GM18861 (cell line): ENCODE results near the gene S100A5.
"Not testable (repeated sequence)": the region's sequence is repeated elsewhere in the genome, so short reads cannot be mapped to it uniquely, and the experiment has no call there.

ENCODE experiments used
- ATAC-seq: cut with Tn5 transposase; IDR thresholded peaks from one replicate; pipeline ENCODE4 v1.9.1; 2021; ENCODE audit not compliant: unreplicated experiment

The S100A5 gene

DNA sequence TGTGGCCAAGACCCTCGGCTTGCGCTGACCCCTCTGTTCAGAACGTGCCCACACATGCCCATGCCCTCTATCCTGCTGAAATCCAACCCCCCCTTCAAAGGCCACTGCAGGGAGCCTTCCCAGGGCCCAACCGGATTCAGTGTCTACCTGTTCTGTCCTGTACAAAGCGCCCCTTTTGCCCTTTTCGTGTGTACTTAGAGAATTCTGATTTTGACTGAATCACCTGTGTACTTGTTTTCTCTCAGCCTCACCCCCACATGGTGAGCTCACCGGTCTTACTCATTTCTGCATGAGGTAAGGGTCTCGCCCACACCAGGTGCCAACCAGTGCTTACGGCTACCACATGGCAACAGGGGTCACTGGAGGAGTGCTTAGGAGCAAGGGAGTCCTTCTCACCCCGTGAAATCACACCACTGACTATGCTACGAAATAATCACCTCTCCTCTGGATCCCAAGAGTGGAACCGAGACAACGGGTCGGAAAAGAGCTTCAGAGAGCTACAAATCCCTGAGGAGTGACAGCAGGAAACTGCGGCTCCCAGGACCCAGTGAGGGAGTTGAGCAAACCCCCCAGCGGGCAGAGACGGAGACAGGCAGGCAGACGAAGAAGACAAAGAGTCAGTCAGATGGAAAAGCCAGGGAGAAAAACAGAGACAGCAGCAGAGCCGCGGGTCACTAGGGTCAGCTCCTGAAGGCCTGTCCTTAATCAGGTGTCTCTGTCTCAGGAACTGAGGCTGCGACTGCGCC is 27.1 kb upstream of the S100A5 start:
- no peak for ATAC-seq

DNA sequence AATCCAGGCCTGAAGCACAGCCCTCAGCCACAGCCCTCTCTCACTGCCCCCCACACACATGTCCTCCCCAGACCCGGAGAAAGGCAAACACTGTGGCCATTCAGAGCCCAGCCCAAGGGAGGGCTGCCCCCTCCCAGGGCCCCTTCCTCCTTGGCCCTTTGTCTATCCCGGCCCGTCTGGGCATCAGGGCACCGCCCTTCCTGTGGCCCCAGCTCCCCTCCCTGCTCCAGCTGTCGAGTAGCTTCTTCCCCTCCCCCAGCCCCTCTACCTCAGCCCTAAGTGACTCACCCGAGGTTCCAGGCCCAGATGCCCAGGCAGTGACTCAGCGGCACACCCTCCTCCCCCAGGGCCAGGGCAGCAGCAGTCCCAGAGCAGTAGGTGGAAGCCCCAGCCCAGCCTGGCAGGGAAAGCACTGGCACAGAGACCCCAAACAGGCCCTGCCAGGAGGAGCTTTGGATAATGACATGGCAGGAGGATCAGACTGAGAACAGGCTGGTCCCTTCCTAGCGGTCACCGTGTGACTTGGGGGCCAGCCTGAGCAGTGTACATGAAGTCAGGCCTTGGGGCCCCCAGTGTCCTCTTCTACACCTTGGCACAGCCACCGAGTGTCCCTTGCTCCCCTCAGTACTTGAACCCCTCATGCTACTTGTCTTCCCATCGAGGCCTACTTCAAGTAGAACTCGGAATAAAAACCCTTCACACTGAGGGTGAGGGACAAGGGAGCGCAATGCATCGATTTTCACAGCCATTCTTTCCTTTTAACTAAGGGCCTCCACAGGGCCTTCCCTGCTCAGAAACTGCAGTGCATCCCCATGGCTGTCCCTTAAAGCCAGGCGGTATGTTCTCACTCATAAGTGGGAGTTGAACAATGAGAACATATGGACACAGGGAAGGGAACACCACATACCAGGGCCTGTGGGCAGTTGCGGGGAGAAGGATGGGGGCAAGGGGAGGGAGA is 26.0 kb upstream of the S100A5 start:
- no peak for ATAC-seq

DNA sequence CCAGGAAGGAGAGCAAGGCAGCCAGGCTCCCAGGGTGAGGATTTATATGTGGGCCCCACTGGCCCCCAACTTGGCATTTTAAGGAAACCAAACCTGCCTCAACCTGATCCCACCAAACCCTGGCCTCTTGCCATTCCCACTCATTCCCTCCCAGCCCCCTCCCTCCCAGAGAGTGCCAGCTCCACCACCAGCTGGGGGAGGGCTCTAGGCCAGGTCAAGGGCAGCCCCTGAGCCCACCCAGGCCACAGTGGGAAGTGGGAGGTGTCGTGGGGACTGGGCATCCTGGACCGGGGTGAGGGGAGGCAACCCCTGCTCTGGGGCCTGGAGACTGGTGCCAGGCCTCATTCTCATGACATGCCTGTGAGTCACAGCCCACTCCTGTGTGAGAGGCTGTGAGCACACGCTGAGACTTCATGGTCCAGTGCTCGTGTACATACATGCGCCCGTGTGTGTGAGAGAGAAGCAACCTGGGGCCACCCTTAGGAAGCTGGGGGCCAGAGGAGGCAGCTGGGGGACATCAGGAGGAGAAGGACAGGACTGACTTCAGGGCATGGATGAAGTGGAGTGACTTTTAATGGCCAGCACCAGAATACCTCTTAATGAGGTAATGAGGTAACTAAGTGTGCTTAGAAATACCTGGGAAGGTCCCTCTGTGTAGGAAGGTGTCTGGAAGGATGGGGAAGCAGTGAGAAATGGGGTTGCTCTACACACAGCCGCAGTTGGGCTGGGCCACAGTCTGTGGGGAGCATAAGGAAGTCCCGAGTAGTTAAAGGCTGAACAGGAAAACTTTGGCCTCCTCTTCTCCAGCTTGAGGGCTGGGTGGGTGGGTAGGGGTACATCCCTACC is 25.0 kb upstream of the S100A5 start, which contains the start of gene S100A2:
Gene S100A2 (minus strand): TSS at position 316 of the 846 bp plus-strand sequence. CDS start 1,967 bp downstream, outside the sequence.
- no peak for ATAC-seq

DNA sequence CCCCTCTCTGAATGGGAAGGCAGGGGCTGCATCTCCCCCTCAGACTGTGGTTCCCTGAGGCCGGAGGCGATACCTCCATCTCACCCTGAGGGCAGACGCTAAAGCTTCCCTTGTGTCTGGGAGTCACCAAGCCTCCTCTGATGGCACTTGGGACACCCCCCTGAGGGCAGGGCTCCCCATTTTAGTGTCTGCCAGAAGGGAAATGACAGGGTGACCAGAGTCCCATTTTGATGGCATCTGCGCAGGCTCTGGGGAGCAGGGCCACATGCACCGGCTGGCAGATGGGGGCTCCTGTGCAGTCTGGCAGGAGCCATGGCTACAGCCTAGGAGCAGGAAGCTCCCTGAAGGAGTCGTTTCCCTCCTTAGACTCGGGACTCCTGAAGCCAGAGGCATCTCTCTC is 23.3 kb upstream of the S100A5 start:
- ATAC-seq, result no peak

DNA sequence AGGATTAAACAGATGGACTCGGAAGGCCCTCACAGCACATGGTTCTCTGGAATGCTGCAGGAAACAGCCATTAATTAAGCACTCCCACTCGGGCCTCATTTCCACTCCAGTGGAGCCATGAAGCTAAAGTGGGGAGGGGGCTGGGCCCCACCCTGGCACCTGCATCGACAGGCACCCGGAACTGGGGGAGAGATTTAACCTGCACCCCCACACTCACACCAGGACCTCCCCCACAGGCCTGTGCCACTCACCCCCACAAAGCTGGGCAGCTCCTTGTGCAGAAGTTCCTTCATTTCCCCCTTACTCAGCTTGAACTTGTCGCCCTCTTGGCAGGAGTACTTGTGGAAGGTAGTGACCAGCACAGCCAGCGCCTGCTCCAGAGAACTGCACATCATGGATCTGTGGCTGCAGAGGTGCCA is 22.8 kb upstream of the S100A5 start:
- ATAC-seq, result no peak

DNA sequence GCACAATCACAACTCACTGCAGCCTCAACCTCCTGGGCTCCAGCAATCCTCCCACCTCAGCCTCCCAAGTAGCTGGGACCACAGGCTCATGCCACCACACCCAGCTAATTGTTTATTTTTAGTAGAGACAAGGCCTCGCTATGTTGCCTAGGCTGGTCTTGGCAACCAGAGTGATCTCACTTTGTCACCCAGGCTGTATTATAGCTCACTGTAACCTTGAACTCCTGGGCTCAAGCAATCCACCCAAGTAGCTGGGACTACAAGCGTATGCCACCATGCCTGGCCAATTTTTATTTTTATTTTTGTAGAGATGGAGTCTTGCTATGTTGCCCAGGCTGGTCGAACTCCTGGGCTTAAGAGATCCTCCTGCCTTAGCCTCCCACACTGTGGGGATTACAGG is 21.3 kb upstream of the S100A5 start:
- ATAC-seq, result not testable (repeated sequence)

DNA sequence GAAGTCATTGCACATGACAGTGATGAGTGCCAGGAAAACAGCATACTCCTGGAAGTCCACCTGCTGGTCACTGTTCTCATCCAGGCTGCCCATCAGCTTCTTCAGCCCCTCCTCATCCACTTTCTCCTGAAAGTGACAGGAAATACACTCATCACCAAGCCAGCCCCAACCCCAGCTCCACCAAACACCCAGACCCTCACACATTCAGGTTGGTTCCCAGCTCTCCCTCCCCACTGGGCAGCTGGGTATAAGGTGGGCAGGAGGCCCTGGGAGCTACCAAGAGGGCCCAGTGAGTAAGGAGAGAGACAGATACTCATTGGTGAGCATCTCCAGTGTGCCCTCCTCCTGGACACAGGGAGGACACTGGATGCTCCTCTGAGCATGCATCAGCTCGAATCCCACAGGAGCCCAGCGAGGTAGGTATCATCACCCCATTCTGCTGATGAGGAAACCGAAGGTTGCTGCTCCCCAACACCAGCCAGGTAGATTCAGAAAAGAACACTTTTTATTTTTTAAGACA is 20.8 kb upstream of the S100A5 start:
- no peak for ATAC-seq

DNA sequence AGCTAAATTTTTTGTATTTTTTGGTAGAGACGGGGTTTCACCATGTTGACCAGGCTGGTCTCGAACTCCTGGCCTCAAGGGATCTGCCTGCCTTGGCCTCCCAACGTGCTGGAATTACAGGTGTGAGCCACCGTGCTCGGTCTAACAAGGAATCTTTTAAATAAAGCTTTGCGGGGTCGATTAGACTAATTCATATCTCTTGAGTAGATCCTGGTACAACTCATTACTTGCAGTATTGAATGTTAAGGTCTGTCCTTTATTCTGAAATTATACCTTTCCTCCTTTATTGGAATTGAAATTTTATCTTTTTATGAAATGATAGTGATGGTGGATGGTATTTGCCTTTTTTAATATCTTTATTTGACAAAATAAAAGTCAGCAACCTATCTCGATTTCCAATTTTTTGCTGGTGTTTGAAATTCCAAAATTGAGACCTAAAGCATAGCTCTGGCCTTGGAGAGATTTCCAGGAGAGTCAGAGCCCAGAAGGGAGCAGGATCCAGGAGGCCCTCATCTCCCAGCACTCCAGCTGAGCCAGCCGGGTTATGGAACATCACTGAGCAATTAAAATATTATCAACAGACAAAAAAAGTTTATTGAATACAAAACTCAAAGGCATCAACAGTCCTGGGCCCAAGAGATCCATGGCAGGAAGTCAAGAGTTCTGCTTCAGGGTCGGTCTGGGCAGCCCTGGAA is 20.2 kb upstream of the S100A5 start:
- no peak for ATAC-seq

DNA sequence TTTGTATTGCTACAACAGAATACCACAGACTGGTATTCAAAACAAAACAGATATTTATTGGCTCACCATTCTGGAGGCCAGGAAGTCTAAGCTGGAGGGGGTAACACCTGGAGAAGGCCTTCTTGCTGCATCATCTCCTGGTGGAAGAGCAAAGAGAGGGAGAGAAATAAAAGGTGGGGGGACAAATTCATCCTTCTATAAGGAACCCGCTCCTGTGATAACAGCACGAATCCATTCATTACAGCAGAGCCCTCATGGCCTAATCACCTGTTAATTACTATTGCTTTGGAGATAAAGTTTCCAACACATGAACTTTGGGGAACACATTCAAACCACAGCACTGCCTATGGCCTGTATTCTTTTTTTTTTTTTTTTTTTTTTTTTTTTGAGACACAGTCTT is 19.5 kb upstream of the S100A5 start:
- ATAC-seq, result no peak

DNA sequence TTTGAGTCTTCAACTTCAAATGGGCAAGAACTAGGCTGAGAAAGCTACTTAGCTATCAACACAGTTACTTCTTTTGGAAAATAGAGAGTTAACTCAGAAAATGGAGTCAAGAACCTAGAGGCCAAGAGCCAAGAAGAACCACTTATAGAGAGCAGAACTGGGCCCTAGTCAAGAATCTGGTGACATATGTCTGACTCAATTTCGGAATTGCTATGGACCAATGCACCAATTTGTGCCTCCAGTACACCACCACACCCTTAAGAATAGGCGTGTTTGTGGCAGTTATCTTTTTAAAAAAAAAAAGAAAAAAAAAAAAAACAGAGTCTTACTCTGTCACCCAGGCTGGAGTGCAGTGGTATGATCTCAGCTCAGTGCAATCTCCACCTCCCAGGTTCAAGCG is 17.1 kb upstream of the S100A5 start:
- no peak for ATAC-seq

DNA sequence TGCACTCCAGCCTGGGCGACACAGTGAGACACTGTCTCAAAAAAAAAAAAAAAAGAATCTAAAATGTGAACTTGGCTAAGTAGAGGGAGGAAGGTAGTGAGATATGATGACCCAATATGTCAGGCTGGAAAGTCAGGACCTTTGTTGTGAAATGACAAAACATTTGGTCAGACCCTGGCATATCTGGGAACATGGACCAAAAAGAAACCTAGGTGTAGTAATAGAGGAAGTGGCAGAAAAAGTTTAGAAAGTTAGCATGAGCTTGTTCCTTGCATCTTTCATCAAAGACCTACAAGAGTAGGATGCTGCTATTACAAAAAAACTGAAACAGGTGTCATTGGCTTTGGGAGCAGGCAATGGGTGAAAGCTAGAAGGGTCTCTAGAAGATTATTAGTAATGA is 15.6 kb upstream of the S100A5 start:
- ATAC-seq, result no peak

DNA sequence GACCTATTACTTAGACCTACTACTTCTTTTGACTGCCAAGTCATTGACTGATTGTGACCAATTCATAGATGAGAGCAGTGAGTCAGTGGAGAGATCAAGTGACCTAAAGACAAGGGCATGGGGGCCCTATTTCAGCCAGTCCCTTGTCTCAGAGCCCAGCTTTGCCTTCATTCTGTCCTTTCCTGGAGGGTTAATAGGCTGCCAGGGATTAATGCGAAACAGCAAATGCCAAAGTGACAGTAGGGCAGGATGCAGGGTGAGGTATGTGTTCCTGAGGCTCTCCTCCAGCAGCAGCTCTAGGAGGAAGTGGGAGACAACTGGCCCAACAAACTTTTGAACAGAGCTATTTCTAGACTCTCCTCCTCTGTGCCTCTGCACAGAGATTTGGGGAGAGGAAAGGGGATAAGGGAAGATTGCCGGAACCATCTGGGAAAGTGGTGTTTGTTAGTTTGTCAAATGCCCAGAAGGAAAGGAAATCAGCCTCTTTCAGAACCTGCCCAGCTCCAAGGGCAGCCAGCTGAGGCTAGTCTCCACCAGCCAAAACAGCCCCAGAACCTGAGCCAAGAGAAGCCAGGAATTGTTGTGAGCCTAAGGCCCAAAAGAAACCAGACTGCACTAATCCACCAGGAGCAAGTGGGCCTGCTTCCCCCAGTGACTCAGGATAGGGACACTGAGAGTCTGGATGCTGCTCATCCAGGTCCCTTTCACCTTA is 13.3 kb upstream of the S100A5 start:
- no peak for ATAC-seq

DNA sequence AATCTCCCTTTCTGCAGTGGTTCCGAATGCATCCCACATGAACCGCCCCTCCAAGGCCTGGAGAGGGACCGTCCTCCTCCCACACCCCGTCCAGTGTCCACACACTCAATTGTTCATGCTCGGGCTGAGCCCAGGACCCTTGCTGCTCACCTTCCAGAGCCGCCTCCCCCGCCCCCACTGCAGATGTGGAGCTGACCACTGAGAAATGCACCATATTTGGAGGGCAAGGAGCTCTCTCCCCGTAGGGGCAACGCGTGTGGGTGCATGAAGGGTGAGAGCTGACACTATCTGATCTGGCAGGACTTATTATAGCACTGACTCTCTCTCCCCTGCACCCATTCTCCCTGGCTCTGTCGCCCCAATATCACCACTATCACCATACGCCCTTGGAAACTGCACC is 12.4 kb upstream of the S100A5 start:
- no peak for ATAC-seq

DNA sequence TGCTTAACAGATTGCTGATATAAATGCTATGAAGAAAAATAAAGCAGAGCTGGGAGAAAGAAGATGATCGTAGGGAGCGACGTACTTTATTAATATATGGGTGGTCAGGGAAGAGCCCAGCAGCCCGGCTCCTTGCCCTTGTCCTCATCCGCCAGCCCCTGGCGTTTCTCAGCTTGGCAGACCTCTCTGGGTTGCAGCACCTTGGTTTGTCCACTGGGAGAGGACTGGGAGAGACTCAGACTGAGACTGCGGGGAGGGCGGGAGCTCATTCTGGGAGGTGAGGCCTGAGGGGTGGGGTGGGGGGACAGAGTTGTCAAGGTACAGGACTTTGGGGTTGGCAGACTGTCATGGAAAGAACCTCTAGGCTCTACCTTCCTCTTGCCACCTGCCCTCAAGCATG is 11.6 kb upstream of the S100A5 start:
- ATAC-seq, result no peak

DNA sequence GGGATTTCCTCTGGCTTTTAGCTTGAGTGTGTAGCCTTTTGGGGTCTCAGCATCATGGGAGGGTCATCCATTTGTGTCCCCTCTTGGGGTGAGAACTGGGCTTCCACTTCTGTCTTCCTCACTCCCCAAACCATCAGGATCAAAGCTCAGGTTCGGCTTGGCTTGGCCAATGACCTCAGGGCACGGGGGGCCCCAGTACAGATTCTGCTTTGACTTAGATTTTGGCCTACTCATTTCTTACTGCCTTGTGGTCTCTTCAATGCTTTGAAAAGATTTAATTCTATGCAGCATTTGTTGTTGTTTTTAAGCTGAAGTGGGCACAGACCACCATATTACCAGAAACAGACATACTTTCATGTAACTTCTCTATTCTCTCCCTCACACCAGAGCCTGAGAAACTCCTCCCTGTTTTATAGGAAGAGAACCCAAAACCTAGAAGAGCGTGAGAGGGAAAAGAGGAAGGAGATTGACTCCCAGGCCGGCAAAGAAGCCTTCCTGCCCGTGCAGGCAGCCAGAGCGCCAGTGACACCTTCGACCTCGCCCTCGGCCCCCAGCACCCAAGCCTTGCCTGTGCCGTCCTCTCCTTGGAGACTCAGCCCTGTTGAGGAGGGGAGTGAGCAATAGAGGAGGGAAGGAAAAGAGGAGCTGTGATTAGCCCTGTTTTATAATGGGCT is 10.2 kb upstream of the S100A5 start:
- ATAC-seq, result no peak

DNA sequence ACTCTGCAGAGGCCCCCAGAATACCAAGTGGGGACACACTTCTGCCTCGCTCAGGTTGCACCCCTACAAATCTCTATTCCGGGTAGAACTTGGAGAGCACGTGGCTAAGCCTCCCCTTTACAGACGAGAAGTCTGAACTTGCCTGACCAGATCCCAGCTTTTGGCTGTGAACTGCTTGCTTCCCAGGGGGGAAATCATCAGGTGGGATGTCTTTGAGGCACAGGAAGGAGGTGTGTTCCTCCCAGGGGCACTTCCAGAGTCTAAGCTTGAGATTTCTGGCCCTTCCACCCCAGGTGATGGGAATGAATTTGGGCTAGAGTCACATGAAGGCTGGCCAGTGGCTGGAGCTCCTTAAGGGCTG is 9.6 kb upstream of the S100A5 start:
- ATAC-seq, result no peak

DNA sequence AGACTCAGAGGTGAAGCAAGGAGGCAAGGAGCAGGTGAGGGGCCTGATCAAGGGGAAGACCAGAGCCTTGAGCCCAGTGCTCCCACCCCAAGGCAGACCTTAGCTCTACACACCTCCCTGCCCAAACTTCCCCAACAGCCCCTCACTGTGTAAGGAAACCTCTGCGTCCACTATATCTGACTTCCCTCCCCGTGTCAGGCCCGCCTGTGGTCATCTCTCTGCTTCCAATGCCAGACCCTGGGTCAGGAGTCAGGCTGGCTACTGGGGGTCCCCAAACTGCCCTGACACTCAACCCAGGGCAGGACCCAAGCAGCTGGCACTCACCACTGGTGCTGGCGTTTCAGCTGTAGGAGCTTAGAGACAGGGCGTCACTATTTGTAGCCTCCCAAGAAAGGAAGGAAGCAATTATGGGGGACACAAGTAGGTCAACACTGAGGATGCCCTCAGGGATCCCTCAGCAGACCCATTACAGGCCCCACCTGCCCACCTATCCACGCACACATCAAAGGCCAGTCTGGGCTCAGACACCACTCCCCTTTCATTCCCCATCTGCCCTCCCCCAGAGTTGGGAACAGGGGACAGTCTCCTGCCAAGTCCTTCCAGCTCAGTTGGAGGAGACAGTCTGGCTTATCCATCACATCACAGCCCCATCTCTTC is 9.1 kb upstream of the S100A5 start:
- no peak for ATAC-seq
